Measurements from ENCODE around the gene PCDHA11.
"Not testable (repeated sequence)": the region's sequence is repeated elsewhere in the genome, so short reads cannot be mapped to it uniquely, and the experiment has no call there.

The PCDHA11 gene, protein sequence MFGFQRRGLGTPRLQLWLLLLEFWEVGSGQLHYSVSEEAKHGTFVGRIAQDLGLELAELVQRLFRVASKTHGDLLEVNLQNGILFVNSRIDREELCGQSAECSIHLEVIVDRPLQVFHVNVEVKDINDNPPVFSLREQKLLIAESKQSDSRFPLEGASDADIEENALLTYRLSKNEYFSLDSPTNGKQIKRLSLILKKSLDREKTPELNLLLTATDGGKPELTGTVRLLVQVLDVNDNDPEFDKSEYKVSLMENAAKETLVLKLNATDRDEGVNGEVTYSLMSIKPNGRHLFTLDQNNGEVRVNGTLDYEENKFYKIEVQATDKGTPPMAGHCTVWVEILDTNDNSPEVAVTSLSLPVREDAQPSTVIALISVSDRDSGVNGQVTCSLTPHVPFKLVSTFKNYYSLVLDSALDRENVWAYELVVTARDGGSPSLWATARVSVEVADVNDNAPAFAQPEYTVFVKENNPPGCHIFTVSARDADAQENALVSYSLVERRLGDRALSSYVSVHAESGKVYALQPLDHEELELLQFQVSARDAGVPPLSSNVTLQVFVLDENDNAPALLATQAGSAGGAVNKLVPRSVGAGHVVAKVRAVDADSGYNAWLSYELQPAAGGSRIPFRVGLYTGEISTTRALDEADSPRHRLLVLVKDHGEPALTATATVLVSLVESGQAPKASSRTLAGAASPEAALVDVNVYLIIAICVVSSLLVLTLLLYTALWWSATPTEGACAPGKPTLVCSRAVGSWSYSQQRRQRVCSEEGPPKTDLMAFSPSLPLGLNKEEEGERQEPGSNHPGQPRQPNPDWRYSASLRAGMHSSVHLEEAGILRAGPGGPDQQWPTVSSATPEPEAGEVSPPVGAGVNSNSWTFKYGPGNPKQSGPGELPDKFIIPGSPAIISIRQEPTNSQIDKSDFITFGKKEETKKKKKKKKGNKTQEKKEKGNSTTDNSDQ

DNA sequence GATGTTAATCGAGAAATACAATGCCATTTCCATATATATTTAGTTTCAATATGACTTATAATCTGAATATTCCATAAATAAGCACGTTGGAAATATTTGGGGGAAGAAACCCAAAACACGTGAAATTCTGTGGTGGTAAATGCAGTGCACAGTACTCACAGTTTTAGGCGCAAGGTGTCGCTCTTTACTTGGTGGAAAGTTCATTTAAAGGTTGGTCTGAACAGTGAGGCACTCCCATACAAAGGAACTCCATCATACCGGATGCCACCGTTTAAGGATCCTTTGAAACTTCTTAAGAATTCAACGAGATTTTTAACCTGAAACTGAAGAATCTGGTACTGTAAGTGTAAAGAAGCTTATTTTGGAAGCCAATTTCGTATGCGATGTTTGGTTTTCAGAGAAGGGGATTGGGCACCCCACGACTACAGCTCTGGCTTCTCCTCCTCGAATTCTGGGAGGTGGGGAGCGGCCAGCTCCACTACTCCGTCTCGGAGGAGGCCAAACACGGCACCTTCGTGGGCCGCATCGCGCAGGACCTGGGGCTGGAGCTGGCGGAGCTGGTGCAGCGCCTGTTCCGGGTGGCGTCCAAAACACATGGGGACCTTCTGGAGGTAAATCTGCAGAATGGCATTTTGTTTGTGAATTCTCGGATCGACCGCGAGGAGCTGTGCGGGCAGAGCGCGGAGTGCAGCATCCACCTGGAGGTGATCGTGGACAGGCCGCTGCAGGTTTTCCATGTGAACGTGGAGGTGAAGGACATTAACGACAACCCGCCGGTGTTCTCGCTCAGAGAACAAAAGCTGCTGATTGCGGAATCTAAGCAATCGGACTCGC, at the start of gene PCDHA11:
Gene PCDHA11, plus strand, starts transcription at position 237 of the 834 bp plus-strand sequence. Its CDS starts 147 bp downstream, at position 384.
- no peak for DNase-seq (ENCODE audit: low read depth in 3 of 3, low spot score in 1 of 3)

DNA sequence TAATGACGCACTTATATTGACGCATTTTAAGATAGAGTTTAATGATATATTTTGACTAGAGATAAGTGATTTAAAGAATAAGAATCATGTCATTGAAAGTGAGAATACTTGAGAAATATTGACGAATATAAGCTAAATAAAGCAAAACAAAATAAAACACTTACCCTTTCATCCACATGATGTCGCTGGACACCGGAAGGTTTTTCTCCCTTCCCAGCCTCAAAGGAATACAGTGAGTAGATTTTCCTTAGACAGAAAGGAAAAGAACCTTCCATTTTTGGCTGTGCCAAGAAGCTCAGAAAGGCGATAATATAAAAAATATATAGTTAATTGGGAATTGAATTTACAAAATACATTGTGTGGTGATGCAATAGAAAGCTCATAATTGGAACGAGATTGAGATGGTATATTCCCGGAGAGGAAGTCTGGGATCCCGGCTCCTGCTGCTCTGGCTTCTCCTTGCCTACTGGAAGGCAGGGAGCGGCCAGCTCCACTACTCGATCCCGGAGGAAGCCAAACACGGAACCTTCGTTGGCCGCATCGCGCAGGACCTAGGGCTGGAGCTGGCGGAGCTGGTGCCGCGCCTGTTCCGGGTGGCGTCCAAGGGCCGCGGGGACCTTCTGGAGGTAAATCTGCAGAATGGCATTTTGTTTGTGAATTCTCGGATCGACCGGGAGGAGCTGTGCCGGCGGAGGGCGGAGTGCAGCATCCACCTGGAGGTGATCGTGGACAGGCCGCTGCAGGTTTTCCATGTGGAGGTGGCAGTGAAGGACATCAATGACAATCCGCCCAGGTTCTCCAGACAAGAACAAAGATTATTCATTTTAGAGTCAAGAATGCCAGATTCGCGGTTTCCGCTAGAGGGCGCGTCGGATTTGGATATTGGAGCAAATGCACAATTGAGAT, 47.1 kb upstream of the PCDHA11 start, which contains the start of gene PCDHA5:
Gene PCDHA5, plus strand, starts transcription at position 239 of the 906 bp plus-strand sequence.
- no peak for DNase-seq (ENCODE audit: low read depth in 3 of 3, low spot score in 1 of 3)

DNA sequence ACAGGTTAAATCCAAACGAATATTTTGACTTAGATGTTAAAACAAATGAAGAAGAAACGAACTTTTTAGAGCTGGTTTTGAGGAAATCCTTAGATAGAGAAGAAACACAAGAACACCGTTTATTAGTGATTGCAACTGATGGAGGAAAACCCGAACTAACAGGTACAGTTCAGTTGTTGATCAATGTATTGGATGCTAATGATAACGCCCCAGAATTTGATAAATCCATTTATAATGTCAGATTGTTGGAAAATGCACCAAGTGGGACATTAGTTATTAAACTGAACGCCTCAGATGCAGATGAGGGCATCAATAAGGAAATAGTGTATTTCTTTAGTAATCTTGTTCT, 46.5 kb upstream of the PCDHA11 start:
- DNase-seq (ENCODE audit: low read depth in 3 of 3, low spot score in 1 of 3) = no peak

DNA sequence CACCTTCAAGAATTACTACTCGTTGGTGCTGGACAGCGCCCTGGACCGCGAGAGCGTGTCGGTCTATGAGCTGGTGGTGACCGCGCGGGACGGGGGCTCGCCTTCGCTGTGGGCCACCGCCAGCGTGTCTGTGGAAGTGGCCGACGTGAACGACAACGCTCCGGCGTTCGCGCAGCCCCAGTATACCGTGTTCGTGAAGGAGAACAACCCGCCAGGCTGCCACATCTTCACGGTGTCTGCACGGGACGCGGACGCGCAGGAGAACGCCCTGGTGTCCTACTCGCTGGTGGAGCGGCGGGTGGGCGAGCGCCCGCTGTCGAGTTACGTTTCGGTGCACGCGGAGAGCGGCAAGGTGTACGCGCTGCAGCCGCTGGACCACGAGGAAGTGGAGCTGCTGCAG, 45.8 kb upstream of the PCDHA11 start:
- not testable (repeated sequence) for DNase-seq (ENCODE audit: low read depth in 3 of 3, low spot score in 1 of 3)

DNA sequence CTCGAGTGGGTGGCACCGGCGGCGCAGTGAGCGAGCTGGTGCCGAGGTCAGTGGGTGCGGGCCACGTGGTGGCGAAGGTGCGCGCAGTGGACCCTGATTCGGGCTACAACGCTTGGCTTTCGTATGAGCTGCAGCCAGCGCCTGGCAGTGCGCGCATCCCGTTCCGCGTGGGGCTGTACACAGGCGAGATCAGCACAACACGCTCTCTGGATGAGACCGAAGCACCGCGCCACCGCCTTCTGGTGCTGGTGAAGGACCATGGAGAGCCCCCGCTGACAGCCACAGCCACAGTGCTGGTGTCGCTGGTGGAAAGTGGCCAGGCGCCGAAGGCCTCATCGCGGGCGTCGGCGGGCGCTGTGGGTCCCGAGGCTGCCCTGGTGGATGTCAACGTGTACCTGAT, 45.3 kb upstream of the PCDHA11 start:
- no peak for DNase-seq (ENCODE audit: low read depth in 3 of 3, low spot score in 1 of 3)

DNA sequence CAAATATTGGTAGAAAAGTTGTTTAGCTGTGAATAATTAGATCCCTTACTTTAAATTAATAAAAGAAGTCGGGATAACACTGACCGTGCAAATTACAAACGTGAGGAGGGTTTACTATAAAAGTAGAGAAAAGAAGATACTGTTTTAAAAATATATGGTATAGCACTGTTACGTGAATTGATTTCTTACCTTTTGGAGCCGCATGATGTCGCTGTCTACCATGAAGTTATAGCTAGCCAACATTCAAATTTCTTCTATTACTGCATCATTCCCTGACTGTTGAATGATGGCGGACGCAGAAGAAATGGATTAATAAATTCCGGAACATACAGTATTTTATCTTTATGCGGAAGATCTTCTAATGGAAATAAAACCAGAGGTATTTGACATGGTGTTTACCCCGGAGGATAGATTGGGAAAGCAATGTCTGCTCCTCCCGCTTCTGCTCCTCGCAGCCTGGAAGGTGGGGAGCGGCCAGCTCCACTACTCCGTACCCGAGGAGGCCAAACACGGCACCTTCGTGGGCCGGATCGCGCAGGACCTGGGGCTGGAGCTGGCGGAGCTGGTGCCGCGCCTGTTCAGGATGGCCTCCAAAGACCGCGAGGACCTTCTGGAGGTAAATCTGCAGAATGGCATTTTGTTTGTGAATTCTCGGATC, 40.9 kb upstream of the PCDHA11 start, which contains the start of gene PCDHA6:
Gene PCDHA6, plus strand, starts transcription at position 257 of the 658 bp plus-strand sequence. Its CDS starts 132 bp downstream, at position 389.
- no peak for DNase-seq (ENCODE audit: low read depth in 3 of 3, low spot score in 1 of 3)

DNA sequence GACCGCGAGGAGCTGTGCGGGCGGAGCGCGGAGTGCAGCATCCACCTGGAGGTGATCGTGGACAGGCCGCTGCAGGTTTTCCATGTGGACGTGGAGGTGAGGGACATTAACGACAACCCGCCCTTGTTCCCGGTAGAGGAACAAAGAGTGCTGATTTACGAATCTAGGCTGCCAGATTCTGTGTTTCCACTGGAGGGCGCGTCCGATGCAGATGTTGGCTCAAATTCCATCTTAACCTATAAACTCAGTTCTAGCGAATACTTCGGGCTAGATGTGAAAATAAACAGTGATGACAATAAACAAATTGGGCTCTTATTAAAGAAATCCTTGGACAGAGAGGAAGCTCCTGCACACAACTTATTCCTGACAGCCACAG, 40.4 kb upstream of the PCDHA11 start:
- DNase-seq (ENCODE audit: low read depth in 3 of 3, low spot score in 1 of 3) = no peak

DNA sequence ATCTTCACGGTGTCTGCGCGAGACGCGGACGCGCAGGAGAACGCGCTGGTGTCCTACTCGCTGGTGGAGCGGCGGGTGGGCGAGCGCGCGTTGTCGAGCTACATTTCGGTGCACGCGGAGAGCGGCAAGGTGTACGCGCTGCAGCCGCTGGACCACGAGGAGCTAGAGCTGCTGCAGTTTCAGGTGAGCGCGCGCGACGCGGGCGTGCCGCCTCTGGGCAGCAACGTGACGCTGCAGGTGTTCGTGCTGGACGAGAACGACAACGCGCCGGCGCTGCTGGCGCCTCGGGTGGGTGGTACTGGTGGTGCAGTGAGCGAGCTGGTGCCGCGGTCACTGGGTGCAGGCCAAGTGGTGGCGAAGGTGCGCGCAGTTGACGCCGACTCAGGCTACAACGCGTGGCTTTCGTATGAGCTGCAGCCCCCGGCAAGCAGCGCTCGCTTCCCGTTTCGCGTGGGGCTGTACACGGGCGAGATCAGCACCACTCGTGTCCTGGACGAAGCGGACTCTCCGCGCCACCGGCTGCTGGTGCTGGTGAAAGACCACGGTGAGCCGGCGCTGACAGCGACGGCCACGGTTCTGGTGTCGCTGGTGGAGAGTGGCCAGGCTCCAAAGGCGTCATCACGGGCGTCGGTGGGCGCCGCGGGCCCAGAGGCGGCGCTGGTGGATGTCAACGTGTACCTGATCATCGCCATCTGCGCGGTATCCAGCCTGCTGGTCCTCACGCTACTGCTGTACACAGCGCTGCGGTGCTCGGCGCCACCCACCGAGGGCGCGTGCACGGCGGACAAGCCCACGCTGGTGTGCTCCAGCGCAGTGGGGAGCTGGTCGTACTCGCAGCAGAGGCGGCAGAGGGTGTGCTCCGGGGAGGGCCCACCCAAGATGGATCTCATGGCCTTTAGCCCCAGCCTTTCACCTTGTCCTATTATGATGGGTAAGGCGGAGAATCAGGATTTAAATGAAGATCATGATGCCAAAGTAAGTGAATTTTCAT, 39.0 kb upstream of the PCDHA11 start:
- not testable (repeated sequence) for DNase-seq (ENCODE audit: low read depth in 3 of 3, low spot score in 1 of 3)

DNA sequence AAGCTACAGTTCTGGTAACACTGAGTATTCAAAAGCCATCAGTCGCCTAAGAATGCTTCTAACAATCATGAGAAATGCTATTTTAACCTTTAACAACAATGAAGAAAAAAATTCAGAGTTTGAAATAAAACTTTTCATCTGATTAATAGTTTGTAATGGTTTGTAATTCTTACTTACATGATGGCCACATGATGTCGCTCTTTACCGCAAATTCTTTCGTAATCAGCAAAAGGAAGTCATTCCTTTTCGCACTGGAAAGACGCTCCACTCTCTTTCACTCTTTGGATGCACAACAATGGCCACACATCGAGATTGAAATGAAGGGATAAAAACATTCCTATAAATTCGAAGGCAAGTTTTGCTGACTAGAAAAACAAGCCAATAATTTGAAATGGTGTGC, 34.8 kb upstream of the PCDHA11 start, which contains the start of gene PCDHA7:
Gene PCDHA7, plus strand, starts transcription at position 277 of the 400 bp plus-strand sequence. Its CDS starts 115 bp downstream, at position 392.
- no peak for DNase-seq (ENCODE audit: low read depth in 3 of 3, low spot score in 1 of 3)

DNA sequence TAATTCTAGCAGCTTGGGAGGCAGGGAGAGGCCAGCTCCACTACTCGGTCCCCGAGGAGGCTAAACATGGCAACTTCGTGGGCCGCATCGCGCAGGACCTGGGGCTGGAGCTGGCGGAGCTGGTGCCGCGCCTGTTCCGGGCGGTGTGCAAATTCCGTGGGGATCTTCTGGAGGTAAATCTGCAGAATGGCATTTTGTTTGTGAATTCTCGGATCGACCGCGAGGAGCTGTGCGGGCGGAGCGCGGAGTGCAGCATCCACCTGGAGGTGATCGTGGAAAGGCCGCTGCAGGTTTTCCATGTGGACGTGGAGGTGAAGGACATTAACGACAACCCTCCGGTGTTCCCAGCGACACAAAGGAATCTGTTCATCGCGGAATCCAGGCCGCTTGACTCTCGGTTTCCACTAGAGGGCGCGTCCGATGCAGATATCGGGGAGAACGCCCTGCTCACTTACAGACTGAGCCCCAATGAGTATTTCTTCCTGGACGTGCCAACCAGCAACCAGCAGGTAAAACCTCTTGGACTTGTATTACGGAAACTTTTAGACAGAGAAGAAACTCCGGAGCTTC, 34.2 kb upstream of the PCDHA11 start:
- not testable (repeated sequence) for DNase-seq (ENCODE audit: low read depth in 3 of 3, low spot score in 1 of 3)

DNA sequence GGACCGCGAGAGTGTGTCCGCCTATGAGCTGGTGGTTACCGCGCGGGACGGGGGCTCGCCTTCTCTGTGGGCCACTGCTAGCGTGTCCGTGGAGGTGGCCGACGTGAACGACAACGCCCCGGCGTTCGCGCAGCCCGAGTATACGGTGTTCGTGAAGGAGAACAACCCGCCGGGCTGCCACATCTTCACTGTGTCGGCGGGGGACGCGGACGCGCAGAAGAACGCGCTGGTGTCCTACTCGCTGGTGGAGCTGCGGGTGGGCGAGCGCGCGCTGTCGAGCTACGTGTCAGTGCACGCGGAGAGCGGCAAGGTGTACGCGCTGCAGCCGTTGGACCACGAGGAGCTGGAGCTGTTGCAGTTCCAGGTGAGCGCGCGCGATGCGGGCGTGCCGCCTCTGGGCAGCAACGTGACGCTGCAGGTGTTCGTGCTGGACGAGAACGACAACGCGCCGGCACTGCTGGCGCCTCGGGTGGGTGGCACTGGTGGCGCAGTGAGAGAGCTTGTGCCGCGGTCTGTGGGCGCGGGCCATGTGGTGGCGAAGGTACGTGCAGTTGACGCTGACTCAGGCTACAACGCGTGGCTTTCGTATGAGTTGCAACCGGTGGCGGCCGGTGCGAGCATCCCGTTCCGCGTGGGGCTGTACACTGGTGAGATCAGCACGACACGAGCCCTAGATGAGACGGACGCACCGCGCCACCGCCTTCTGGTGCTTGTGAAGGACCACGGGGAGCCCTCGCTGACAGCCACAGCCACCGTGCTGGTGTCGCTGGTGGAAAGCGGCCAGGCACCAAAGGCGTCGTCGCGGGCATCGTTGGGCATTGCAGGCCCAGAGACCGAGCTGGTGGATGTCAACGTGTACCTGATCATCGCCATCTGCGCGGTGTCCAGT, 32.9 kb upstream of the PCDHA11 start:
- DNase-seq (ENCODE audit: low read depth in 3 of 3, low spot score in 1 of 3) = no peak

DNA sequence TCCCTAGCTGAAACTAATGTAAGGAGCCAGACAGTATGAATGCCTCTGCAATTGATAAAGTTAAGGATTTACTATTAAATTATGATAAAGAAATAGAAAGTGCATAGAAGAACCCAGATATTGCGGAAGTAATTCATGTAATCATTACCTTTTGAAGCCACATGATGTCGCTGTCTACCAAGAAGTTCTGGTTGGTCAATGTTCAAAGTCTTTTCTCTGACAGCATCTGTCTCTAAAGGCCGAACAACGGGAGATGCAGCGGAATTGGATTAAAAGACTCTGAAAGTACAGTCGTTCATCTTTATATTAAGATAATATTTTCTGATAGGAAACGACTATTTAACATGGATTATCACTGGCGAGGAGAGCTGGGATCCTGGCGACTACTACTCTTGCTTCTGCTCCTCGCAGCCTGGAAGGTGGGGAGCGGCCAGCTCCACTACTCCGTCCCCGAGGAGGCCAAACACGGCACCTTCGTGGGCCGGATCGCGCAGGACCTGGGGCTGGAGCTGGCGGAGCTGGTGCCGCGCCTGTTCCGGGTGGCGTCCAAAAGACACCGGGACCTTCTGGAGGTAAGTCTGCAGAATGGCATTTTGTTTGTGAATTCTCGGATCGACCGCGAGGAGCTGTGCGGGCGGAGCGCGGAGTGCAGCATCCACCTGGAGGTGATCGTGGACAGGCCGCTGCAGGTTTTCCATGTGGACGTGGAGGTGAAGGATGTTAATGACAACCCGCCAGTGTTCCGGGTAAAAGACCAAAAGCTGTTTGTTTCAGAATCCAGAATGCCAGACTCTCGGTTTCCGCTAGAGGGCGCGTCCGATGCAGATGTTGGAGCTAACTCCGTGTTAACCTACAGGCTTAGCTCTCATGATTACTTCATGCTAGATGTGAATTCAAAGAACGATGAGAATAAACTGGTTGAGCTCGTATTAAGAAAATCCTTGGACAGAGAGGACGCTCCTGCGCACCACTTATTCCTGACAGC, 27.5 kb upstream of the PCDHA11 start, which contains the start of gene PCDHA8:
Gene PCDHA8, plus strand, starts transcription at position 210 of the 985 bp plus-strand sequence. Its CDS starts 135 bp downstream, at position 345.
- DNase-seq (ENCODE audit: low read depth in 3 of 3, low spot score in 1 of 3) = no peak

DNA sequence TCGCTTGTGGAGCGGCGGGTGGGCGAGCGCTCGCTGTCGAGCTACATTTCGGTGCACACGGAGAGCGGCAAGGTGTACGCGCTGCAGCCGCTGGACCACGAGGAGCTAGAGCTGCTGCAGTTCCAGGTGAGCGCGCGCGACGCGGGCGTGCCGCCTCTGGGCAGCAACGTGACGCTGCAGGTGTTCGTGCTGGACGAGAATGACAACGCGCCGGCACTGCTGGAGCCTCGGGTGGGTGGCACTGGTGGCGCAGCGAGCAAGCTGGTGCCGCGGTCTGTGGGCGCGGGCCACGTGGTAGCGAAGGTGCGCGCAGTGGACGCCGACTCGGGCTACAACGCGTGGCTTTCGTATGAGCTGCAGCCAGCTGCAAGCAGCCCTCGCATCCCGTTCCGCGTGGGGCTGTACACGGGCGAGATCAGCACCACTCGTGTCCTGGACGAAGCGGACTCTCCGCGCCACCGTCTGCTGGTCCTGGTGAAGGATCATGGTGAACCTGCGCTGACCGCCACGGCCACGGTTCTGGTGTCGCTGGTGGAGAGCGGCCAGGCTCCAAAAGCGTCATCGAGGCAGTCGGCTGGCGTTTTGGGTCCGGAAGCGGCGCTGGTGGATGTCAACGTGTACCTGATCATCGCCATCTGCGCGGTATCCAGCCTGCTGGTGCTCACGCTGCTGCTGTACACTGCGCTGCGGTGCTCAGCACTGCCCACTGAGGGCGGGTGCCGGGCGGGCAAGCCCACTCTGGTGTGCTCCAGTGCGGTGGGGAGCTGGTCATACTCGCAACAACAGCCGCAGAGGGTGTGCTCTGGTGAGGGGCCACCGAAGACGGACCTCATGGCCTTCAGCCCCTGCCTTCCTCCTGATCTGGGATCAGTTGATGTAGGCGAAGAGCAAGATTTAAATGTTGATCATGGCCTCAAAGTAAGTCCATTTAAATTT, 25.7 kb upstream of the PCDHA11 start:
- no peak for DNase-seq (ENCODE audit: low read depth in 3 of 3, low spot score in 1 of 3)

Measured in stimulated activated CD4-positive, alpha-beta T cell treated with anti-CD3 and anti-CD28 coated beads, TNF-alpha, amount 100 ng/mL, for 1 hour (primary cell).